ENCODE results near the gene ANKRD26.

The ANKRD26 gene

GRCh38 chr10:27138277-27138676, 38.0 kb upstream of the ANKRD26 start:
- H3K27ac ChIP-seq (ENCODE audit: extremely low read depth, low read depth, low read length) = no peak overlapping the region
- peaks cover 59 to 71% of the 10 kb centered on the region in 2 experiments for H3K36me3 ChIP-seq (ENCODE audit: control insufficient read depth in 2 of 2, insufficient read depth in 1 of 2, low read length in 2 of 2)
- ChIA-PET CTCF (interaction anchor here (0.5 kb wide), 1 partner anchor 15 kb away, joined by 4 read pairs; no protein-coding TSS in a partner anchor), POLR2A (no interaction called here)
- no peaks in the 10 kb centered on the region for H3K4me1 ChIP-seq (ENCODE audit: control insufficient read depth, insufficient read depth, low read length)
- TF ChIP-seq SCRT2 (tag by site-specific recombination; IDR thresholded peaks at IDR 0.05) (no peak), SCRT1 (tag by site-specific recombination; IDR thresholded peaks at IDR 0.05; ENCODE audit: borderline replicate concordance) (no peak), PRDM6 (tag by site-specific recombination; IDR thresholded peaks at IDR 0.05) (0 out of 2 replicates have a peak, but pooled peaks have one; percentile 5)
- no peaks in the 10 kb centered on the region for H3K9me3 ChIP-seq (ENCODE audit: control insufficient read depth, insufficient read depth, low read depth, low read length)
- no peak overlapping the region for H3K4me3 ChIP-seq (ENCODE audit: low read depth, low read length)

- Histone ChIP-seq H3K4me1 (ENCODE audit: control insufficient read depth, insufficient read depth, low read length) (no peaks in the 10 kb centered on the region), H3K27ac (ENCODE audit: extremely low read depth, low read depth, low read length) (no peak overlapping the region), H3K9me3 (ENCODE audit: control insufficient read depth, insufficient read depth, low read depth, low read length) (no peaks in the 10 kb centered on the region), H3K4me3 (ENCODE audit: low read depth, low read length) (no peak overlapping the region), H3K36me3 (ENCODE audit: control insufficient read depth in 2 of 2, insufficient read depth in 1 of 2, low read length in 2 of 2) (peaks cover 64 to 76% of the 10 kb centered on the region in 2 experiments)
- ChIA-PET POLR2A (no interaction called here), CTCF (no interaction called here)
- no peak for TF ChIP-seq WT1 (tag by site-specific recombination; IDR thresholded peaks at IDR 0.05)
- no peak for TF ChIP-seq ZSCAN30 (tag by site-specific recombination; IDR thresholded peaks at IDR 0.05)
- TF ChIP-seq YY1 (tag by site-specific recombination; IDR thresholded peaks at IDR 0.05) = no peak
- no peak for TF ChIP-seq ZFP69B (tag by site-specific recombination; IDR thresholded peaks at IDR 0.05)
- TF ChIP-seq ZNF214 (tag by site-specific recombination; IDR thresholded peaks at IDR 0.05; ENCODE audit: borderline replicate concordance) = no peak
- TF ChIP-seq MYNN (tag by site-specific recombination; IDR thresholded peaks at IDR 0.05; ENCODE audit: borderline replicate concordance) = no peak
- TF ChIP-seq PRDM1 (tag by site-specific recombination; IDR thresholded peaks at IDR 0.05) = no peak
- no peak for TF ChIP-seq ZNF621 (tag by site-specific recombination; IDR thresholded peaks at IDR 0.05)
- no peak for TF ChIP-seq ZNF585B (tag by site-specific recombination; IDR thresholded peaks at IDR 0.05)
- TF ChIP-seq ZNF701 (tag by site-specific recombination; IDR thresholded peaks at IDR 0.05) = no peak
- no peak for TF ChIP-seq ZBTB48 (tag by site-specific recombination; IDR thresholded peaks at IDR 0.05)
- TF ChIP-seq ZNF37A (tag by site-specific recombination; IDR thresholded peaks at IDR 0.05) = no peak
- no peak for TF ChIP-seq ZNF843 (tag by site-specific recombination; IDR thresholded peaks at IDR 0.05)
- TF ChIP-seq ZNF580 (tag by site-specific recombination; IDR thresholded peaks at IDR 0.05) = no peak
- TF ChIP-seq GFI1B (tag by site-specific recombination; IDR thresholded peaks at IDR 0.05) = no peak
- no peak for TF ChIP-seq ZNF596 (tag by site-specific recombination; IDR thresholded peaks at IDR 0.05)
Measured at GRCh38 chr10:27134371-27134770, 34.1 kb upstream of the ANKRD26 start.

- no peaks in the 10 kb centered on the region for H3K9me3 ChIP-seq (ENCODE audit: control insufficient read depth, insufficient read depth, low read depth, low read length)
- no peak overlapping the region for H3K27ac ChIP-seq (ENCODE audit: extremely low read depth, low read depth, low read length)
- no peak overlapping the region for H3K4me3 ChIP-seq (ENCODE audit: low read depth, low read length)
- POLR2A ChIA-PET = no interaction called here
- TF ChIP-seq SETDB1 (IDR thresholded peaks at IDR 0.05; ENCODE audit: insufficient read length, low read length) = peak; percentile 28
- TF ChIP-seq IKZF3 (tag by site-specific recombination; IDR thresholded peaks at IDR 0.05) = no peak
- H3K4me1 ChIP-seq (ENCODE audit: control insufficient read depth, insufficient read depth, low read length) = no peaks in the 10 kb centered on the region
- CTCF ChIA-PET = interaction anchor here (0.6 to 0.8 kb wide), 2 partner anchors 11 to 24 kb away, joined by 3 to 5 read pairs; no protein-coding TSS in a partner anchor
- peaks cover 46 to 57% of the 10 kb centered on the region in 2 experiments for H3K36me3 ChIP-seq (ENCODE audit: control insufficient read depth in 2 of 2, insufficient read depth in 1 of 2, low read length in 2 of 2)
Measured at GRCh38 chr10:27108165-27108564, 7.9 kb upstream of the ANKRD26 start.

Measured in HEK293 (cell line).